ENCODE results near the gene MRPL48. TPM values are rescaled to one million over a fixed set of nuclear protein-coding genes. Genes with fewer than 3 reads are reported as not detected.

Gene MRPL48
- total RNA-seq, 1 experiment from 2014 or later: 38.7 TPM

DNA sequence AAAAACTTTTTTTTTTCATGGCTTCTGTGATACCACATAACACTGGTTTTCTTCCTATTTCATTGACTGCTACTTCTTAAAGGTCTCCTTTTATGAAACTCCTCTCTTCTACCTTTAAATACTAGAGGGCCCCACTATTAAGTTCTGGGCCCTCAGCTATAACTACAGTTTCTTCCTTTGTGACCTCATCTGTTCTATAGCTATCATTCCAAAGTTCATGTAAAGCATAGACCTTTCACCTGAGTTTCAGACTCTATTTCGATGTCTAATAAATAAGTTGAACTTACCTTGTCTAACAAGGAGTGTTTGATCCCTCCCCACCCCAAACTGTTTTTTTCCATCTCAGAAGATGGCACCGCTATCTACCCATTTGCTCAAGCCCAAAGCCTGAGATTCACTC, 124.4 kb downstream of the MRPL48 start (continued):
- no peak for TF ChIP-seq ZNF416 (CRISPR knock-in tag; IDR thresholded peaks at IDR 0.05)
- no peak for TF ChIP-seq ESRRA (CRISPR knock-in tag; IDR thresholded peaks at IDR 0.05; ENCODE audit: borderline replicate concordance)

DNA sequence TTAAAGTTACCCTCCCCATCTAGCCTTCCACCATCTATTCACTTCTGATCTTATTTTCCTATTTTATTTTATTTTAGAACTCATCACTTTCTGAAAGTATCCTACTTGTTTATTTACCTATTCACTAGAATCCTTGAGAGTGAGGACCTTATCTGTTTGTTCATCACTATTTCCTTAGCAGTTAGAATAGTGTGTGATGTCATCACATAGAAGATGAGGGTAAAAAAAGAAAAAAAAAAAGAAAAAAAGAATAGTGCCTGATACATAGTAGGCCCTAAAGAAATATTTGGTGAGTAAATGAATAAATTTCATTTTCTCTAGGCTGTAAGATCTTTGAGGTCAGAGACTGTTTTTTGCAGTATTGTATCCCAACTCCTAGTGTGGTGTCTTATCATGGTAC, 125.8 kb downstream of the MRPL48 start:
- no peak overlapping the region for H3K27ac Mint-ChIP-seq
- H3K36me3 Mint-ChIP-seq: peaks cover 27% of the 10 kb centered on the region
- CTCF ChIA-PET: interaction anchor here (0.8 kb wide), 1 partner anchor 18 kb away, joined by 3 read pairs; no protein-coding TSS in a partner anchor

DNA sequence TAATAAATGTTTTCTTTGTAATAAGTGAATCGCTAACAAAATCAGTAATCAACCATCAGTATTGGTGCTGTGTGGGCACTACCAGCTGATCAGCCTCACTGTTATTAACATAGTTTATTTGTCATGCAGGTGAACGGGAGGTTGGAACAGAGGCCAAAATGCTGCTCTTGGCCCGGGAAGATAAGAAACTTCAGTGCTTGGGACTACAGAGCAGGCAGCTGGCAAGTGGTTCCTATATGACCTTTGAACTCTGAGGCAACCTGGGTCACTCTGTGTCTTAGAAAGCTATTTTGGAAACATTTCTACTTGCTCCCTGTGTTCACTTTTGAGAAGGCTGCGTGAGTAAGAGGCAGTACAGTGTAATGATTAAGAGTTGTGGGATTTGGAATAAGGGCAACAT, 126.6 kb downstream of the MRPL48 start:
- peaks cover 30% of the 10 kb centered on the region for H3K36me3 Mint-ChIP-seq
- CTCF ChIA-PET: interaction anchor here (0.8 kb wide), 1 partner anchor 17 kb away, joined by 3 read pairs; no protein-coding TSS in a partner anchor

More for the DNA sequence above, 125.8 kb downstream of the MRPL48 start:
- DNase-seq (ENCODE audit: low spot score): no peak
- Mint-ChIP-seq H3K27me3 (ENCODE audit: low read depth) (no peaks in the 10 kb centered on the region), H3K4me1 (no peaks in the 10 kb centered on the region), H3K4me3 (no peak overlapping the region), H3K9me3 (no peaks in the 10 kb centered on the region)
- POLR2A ChIA-PET: no interaction called here
- no peak for TF ChIP-seq MXD4 (CRISPR knock-in tag; IDR thresholded peaks at IDR 0.05; ENCODE audit: borderline replicate concordance)
- no peak for TF ChIP-seq NR2C2 (CRISPR knock-in tag; IDR thresholded peaks at IDR 0.05)
- TF ChIP-seq ZNF232 (CRISPR knock-in tag; IDR thresholded peaks at IDR 0.05): no peak
- no peak for TF ChIP-seq NFYB (CRISPR knock-in tag; conservative IDR thresholded peaks at IDR 0.05; ENCODE audit: low read depth)
- TF ChIP-seq, protein P1, sequence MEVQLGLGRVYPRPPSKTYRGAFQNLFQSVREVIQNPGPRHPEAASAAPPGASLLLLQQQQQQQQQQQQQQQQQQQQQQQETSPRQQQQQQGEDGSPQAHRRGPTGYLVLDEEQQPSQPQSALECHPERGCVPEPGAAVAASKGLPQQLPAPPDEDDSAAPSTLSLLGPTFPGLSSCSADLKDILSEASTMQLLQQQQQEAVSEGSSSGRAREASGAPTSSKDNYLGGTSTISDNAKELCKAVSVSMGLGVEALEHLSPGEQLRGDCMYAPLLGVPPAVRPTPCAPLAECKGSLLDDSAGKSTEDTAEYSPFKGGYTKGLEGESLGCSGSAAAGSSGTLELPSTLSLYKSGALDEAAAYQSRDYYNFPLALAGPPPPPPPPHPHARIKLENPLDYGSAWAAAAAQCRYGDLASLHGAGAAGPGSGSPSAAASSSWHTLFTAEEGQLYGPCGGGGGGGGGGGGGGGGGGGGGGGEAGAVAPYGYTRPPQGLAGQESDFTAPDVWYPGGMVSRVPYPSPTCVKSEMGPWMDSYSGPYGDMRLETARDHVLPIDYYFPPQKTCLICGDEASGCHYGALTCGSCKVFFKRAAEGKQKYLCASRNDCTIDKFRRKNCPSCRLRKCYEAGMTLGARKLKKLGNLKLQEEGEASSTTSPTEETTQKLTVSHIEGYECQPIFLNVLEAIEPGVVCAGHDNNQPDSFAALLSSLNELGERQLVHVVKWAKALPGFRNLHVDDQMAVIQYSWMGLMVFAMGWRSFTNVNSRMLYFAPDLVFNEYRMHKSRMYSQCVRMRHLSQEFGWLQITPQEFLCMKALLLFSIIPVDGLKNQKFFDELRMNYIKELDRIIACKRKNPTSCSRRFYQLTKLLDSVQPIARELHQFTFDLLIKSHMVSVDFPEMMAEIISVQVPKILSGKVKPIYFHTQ (CRISPR knock-in tag; IDR thresholded peaks at IDR 0.05): no peak
- ATAC-seq: no peak

More for the DNA sequence above, 126.6 kb downstream of the MRPL48 start:
- no peak overlapping the region for H3K4me3 Mint-ChIP-seq
- H3K9me3 Mint-ChIP-seq: no peaks in the 10 kb centered on the region
- no peaks in the 10 kb centered on the region for H3K4me1 Mint-ChIP-seq
- TF ChIP-seq SOX15 (CRISPR knock-in tag; IDR thresholded peaks at IDR 0.05) (no peak), TEAD4 (CRISPR knock-in tag; IDR thresholded peaks at IDR 0.05) (no peak), MLX (CRISPR knock-in tag; IDR thresholded peaks at IDR 0.05) (no peak), ETV6 (CRISPR knock-in tag; IDR thresholded peaks at IDR 0.05) (no peak), ARID4B (CRISPR knock-in tag; IDR thresholded peaks at IDR 0.05; ENCODE audit: borderline replicate concordance) (no peak), HMGXB4 (CRISPR knock-in tag; IDR thresholded peaks at IDR 0.05) (no peak), ZNF219 (CRISPR knock-in tag; IDR thresholded peaks at IDR 0.05; ENCODE audit: borderline replicate concordance) (no peak), ZBTB43 (CRISPR knock-in tag; IDR thresholded peaks at IDR 0.05) (no peak), MAX (CRISPR knock-in tag; IDR thresholded peaks at IDR 0.05) (no peak), ZNF263 (CRISPR knock-in tag; IDR thresholded peaks at IDR 0.05; ENCODE audit: low read depth) (no peak)
- TF ChIP-seq, protein P2, sequence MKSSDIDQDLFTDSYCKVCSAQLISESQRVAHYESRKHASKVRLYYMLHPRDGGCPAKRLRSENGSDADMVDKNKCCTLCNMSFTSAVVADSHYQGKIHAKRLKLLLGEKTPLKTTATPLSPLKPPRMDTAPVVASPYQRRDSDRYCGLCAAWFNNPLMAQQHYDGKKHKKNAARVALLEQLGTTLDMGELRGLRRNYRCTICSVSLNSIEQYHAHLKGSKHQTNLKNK (CRISPR knock-in tag; IDR thresholded peaks at IDR 0.05): no peak
- ATAC-seq (no peak), DNase-seq (ENCODE audit: low spot score) (no peak)
- H3K27ac Mint-ChIP-seq: no peak overlapping the region
- H3K27me3 Mint-ChIP-seq (ENCODE audit: low read depth): no peaks in the 10 kb centered on the region
- POLR2A ChIA-PET: no interaction called here
